Measurements from ENCODE around the gene ARHGAP15.

GRCh38 chr2:143263066-143263625 lies 133.9 kb downstream of the ARHGAP15 start:
- no peak for TF ChIP-seq YY1 (IDR thresholded peaks at IDR 0.05; ENCODE audit: insufficient read depth, insufficient read length)
- no peak for TF ChIP-seq ZNF274 (IDR thresholded peaks at IDR 0.05; ENCODE audit: low read depth, low read length)

All from NT2/D1 (cell line).